Esophagus squamous epithelium (tissue), 4 donors: Measurements from ENCODE around the gene PDZD4.
A peak's percentile ranks its signal among the peaks of the same experiment; 100 is the strongest.

Experiments used
- CTCF ChIP-seq, 6 experiments: fragments of 450-650 bp in 4 of 6; fragments of 200-600 bp in 2 of 6; sonication (generic) in 2 of 6; IDR thresholded peaks; one replicate each; pipeline ENCODE4 v1.5.1; 2016 to 2019; ENCODE audit warnings: antibody characterized with exemption in 6 of 6, mild to moderate bottlenecking in 4 of 6, moderate library complexity in 4 of 6
- POLR2A ChIP-seq, 4 donors: fragments of 450-650 bp; IDR thresholded peaks; one replicate each; pipeline ENCODE4 v1.6.1; 2017; ENCODE audit warnings: antibody characterized with exemption in 4 of 4, mild to moderate bottlenecking in 4 of 4, moderate library complexity in 3 of 4

- TF ChIP-seq CTCF (IDR thresholded peaks at IDR 0.05) (peak; percentile 72 to 89 (median 85)), POLR2A (IDR thresholded peaks at IDR 0.05) (peak in 1 of 4 donors; percentile 29)
Measured at GRCh38 chrX:153763989-153764755, 66.2 kb downstream of the PDZD4 start, which contains the start of gene PLXNB3.
